NCI-H1436 (cell line): ENCODE measurements around the gene SLC41A1.

ENCODE experiments used
- DNase-seq: peaks from one replicate; lab custom pipeline; 2025; lab: John Stamatoyannopoulos, UW

SLC41A1 gene

GRCh38 chr1:205787287-205787916 is 25.6 kb downstream of the SLC41A1 start:
- DNase-seq = no peak

- DNase-seq = no peak
Measured at GRCh38 chr1:205786601-205787000, 26.4 kb downstream of the SLC41A1 start.

- DNase-seq = no peak
Measured at GRCh38 chr1:205785446-205785845, 27.6 kb downstream of the SLC41A1 start.

GRCh38 chr1:205783904-205784303 is 29.1 kb downstream of the SLC41A1 start:
- no peak for DNase-seq

- DNase-seq = no peak
Measured at GRCh38 chr1:205783433-205783795, 29.6 kb downstream of the SLC41A1 start.

GRCh38 chr1:205782627-205783432 is 30.2 kb downstream of the SLC41A1 start:
- no peak for DNase-seq

GRCh38 chr1:205780335-205780734 is 32.7 kb downstream of the SLC41A1 start:
- no peak for DNase-seq

- no peak for DNase-seq
Measured at GRCh38 chr1:205777994-205778393, 35.0 kb downstream of the SLC41A1 start.

GRCh38 chr1:205775717-205776056 is 37.3 kb downstream of the SLC41A1 start:
- DNase-seq = no peak

- DNase-seq = peak; percentile 88
Measured at GRCh38 chr1:205775015-205775716, 37.8 kb downstream of the SLC41A1 start, which contains the start of gene RAB29. RAB29 (minus strand) TSS chr1:205775482; CDS start chr1:205774956, 526 bp downstream.

GRCh38 chr1:205774198-205775014 is 38.6 kb downstream of the SLC41A1 start:
- no peak for DNase-seq

GRCh38 chr1:205772607-205773032 is 40.4 kb downstream of the SLC41A1 start:
- no peak for DNase-seq

- no peak for DNase-seq
Measured at GRCh38 chr1:205770618-205771017, 42.4 kb downstream of the SLC41A1 start.

- DNase-seq = no peak
Measured at GRCh38 chr1:205769641-205770365, 43.2 kb downstream of the SLC41A1 start.

GRCh38 chr1:205767248-205767647 is 45.8 kb downstream of the SLC41A1 start:
- no peak for DNase-seq

- no peak for DNase-seq
Measured at GRCh38 chr1:205766570-205766969, 46.4 kb downstream of the SLC41A1 start.

- no peak for DNase-seq
Measured at GRCh38 chr1:205766038-205766437, 47.0 kb downstream of the SLC41A1 start.

- no peak for DNase-seq
Measured at GRCh38 chr1:205764578-205764977, 48.4 kb downstream of the SLC41A1 start.

GRCh38 chr1:205763980-205764379 is 49.0 kb downstream of the SLC41A1 start:
- no peak for DNase-seq

GRCh38 chr1:205760606-205761005 is 52.4 kb downstream of the SLC41A1 start:
- no peak for DNase-seq

GRCh38 chr1:205756552-205756951 is 56.4 kb downstream of the SLC41A1 start:
- DNase-seq = no peak
